ENCODE measurements around the gene AGPAT2. TPM values are rescaled to one million over a fixed set of nuclear protein-coding genes. Genes with fewer than 3 reads are reported as not detected.

The AGPAT2 gene
- total and polyA plus RNA-seq, 2 donors (not counting 1 experiment from before 2014, with no cell fraction given): 25.1 to 28.4 TPM

GRCh38 chr9:136656795-136657611 is 30.3 kb downstream of the AGPAT2 start:
- ChIA-PET POLR2A (no interaction called here), CTCF (interaction anchor here (0.9 kb wide), 1 partner anchor 13 kb away, joined by 3 read pairs; no protein-coding TSS in a partner anchor)
- 5% methylated on average over 37 of the region's 37 CpGs for WGBS (ENCODE audit: insufficient coverage)
- ATAC-seq (ENCODE audit: low read depth) (peak; percentile 34), DNase-seq (peak; percentile 54)
- H3K36me3 ChIP-seq (replicated peaks in 1 of 2; ENCODE audit: control extremely low read depth in 1 of 2, control insufficient read depth in 1 of 2, extremely low read depth in 1 of 2, insufficient read depth in 2 of 2, low read length in 1 of 2): no peaks in the 10 kb centered on the region
- Mint-ChIP-seq H3K9me3 (ENCODE audit: insufficient read depth) (no peaks in the 10 kb centered on the region), H3K27ac (no peak overlapping the region), H3K4me3 (no peak overlapping the region), H3K27me3 (peaks cover 42% of the 10 kb centered on the region), H3K4me1 (peaks cover 29% of the 10 kb centered on the region)
- H3K79me2 ChIP-seq (ENCODE audit: control insufficient read depth, insufficient read depth, low read length): no peaks in the 10 kb centered on the region
- H4K20me1 ChIP-seq (ENCODE audit: control insufficient read depth, insufficient read depth, low read length, poor library complexity, severe bottlenecking): no peaks in the 10 kb centered on the region
- intact Hi-C loops (cut with micrococcal nuclease): no loop called here
- no peak overlapping the region for H3K27ac ChIP-seq (ENCODE audit: low read length in 2 of 2)
- H3K4me2 ChIP-seq (replicated peaks; ENCODE audit: low read depth, low read length, poor library complexity, severe bottlenecking): peak overlapping the region; percentile 44
- peaks cover 0 to 37% (median 0%) of the 10 kb centered on the region in 3 donors for H3K9me3 ChIP-seq (ENCODE audit: control extremely low read depth in 1 of 3, control insufficient read depth in 2 of 3, insufficient read depth in 1 of 3, low read length in 2 of 3)
- no peak overlapping the region for H3K4me3 ChIP-seq (ENCODE audit: control extremely low read depth in 1 of 5, extremely low read depth in 1 of 5, insufficient read depth in 1 of 5, low read depth in 2 of 5, low read length in 4 of 5)
- peak overlapping the region; percentile 16 for H2AFZ ChIP-seq (ENCODE audit: insufficient read depth, low read depth, low read length, poor library complexity, severe bottlenecking)
- no peak overlapping the region for H3K9ac ChIP-seq (ENCODE audit: low read length)
- peaks cover 0 to 93% (median 57%) of the 10 kb centered on the region in 4 experiments for H3K27me3 ChIP-seq (replicated peaks in 1 of 4; ENCODE audit: control extremely low read depth in 1 of 4, control insufficient read depth in 3 of 4, insufficient read depth in 4 of 4, low read length in 3 of 4)
- peaks cover 46 to 50% of the 10 kb centered on the region in 2 donors for H3K4me1 ChIP-seq (ENCODE audit: control insufficient read depth in 2 of 2, insufficient read depth in 2 of 2, low read length in 2 of 2)
- TF ChIP-seq EZH2 (IDR thresholded peaks at IDR 0.05; ENCODE audit: borderline replicate concordance, insufficient read depth, low read depth, low read length, poor library complexity, severe bottlenecking) (no peak), CTCF (IDR thresholded peaks at IDR 0.05) (no peak)

- no peaks in the 10 kb centered on the region for H4K20me1 ChIP-seq (ENCODE audit: control insufficient read depth, insufficient read depth, low read length, poor library complexity, severe bottlenecking)
Measured at GRCh38 chr9:136656183-136656738, 31.0 kb downstream of the AGPAT2 start.

More at GRCh38 chr9:136656183-136656738, 31.0 kb downstream of the AGPAT2 start:
- no peak overlapping the region for H3K4me3 ChIP-seq (ENCODE audit: control extremely low read depth in 1 of 5, extremely low read depth in 1 of 5, insufficient read depth in 1 of 5, low read depth in 2 of 5, low read length in 4 of 5)
- Mint-ChIP-seq H3K4me3 (peak overlapping the region; percentile 5), H3K27ac (no peak overlapping the region), H3K9me3 (ENCODE audit: insufficient read depth) (no peaks in the 10 kb centered on the region), H3K27me3 (peaks cover 42% of the 10 kb centered on the region), H3K4me1 (peaks cover 29% of the 10 kb centered on the region)
- DNase-seq (peak; percentile 15), ATAC-seq (ENCODE audit: low read depth) (no peak)
- no peak overlapping the region for H3K9ac ChIP-seq (ENCODE audit: low read length)
- H3K36me3 ChIP-seq (replicated peaks in 1 of 2; ENCODE audit: control extremely low read depth in 1 of 2, control insufficient read depth in 1 of 2, extremely low read depth in 1 of 2, insufficient read depth in 2 of 2, low read length in 1 of 2): no peaks in the 10 kb centered on the region
- no peak overlapping the region for H3K27ac ChIP-seq (ENCODE audit: low read length in 2 of 2)
- H3K4me1 ChIP-seq (ENCODE audit: control insufficient read depth in 2 of 2, insufficient read depth in 2 of 2, low read length in 2 of 2): peaks cover 46 to 50% of the 10 kb centered on the region in 2 donors
- 3% methylated on average over 8 of the region's 11 CpGs for WGBS (ENCODE audit: insufficient coverage)
- no peaks in the 10 kb centered on the region for H3K79me2 ChIP-seq (ENCODE audit: control insufficient read depth, insufficient read depth, low read length)
- peaks cover 0 to 89% (median 56%) of the 10 kb centered on the region in 4 experiments for H3K27me3 ChIP-seq (replicated peaks in 1 of 4; ENCODE audit: control extremely low read depth in 1 of 4, control insufficient read depth in 3 of 4, insufficient read depth in 4 of 4, low read length in 3 of 4)
- peak overlapping the region; percentile 44 for H3K4me2 ChIP-seq (replicated peaks; ENCODE audit: low read depth, low read length, poor library complexity, severe bottlenecking)
- peaks cover 0 to 36% (median 0%) of the 10 kb centered on the region in 3 donors for H3K9me3 ChIP-seq (ENCODE audit: control extremely low read depth in 1 of 3, control insufficient read depth in 2 of 3, insufficient read depth in 1 of 3, low read length in 2 of 3)
- ChIA-PET POLR2A (no interaction called here), CTCF (interaction anchor here (0.9 to 1.4 kb wide), 2 partner anchors 12 to 15 kb away, joined by 3 to 4 read pairs; no protein-coding TSS in a partner anchor)
- H2AFZ ChIP-seq (ENCODE audit: insufficient read depth, low read depth, low read length, poor library complexity, severe bottlenecking): peak overlapping the region; percentile 16
- TF ChIP-seq CTCF (IDR thresholded peaks at IDR 0.05): no peak
- TF ChIP-seq EZH2 (IDR thresholded peaks at IDR 0.05; ENCODE audit: borderline replicate concordance, insufficient read depth, low read depth, low read length, poor library complexity, severe bottlenecking): no peak
- intact Hi-C loops (cut with micrococcal nuclease): no loop called here

All from B cell (primary cell).